ENCODE measurements around the gene DLGAP5.
A peak's percentile ranks its signal among the peaks of the same experiment; 100 is the strongest.

The DLGAP5 gene

GRCh38 chr14:55120571-55121495 is 70.6 kb downstream of the DLGAP5 start:
- Mint-ChIP-seq H3K27ac (peak overlapping the region; percentile 92), H3K9me3 (no peaks in the 10 kb centered on the region), H3K4me1 (ENCODE audit: low read depth) (peaks cover 93% of the 10 kb centered on the region), H3K36me3 (ENCODE audit: low read depth) (no peaks in the 10 kb centered on the region), H3K4me3 (no peak overlapping the region), H3K27me3 (no peaks in the 10 kb centered on the region)
- intact Hi-C loops (cut with micrococcal nuclease), result no loop called here

- Mint-ChIP-seq H3K27ac (peak overlapping the region; percentile 92), H3K4me3 (no peak overlapping the region), H3K36me3 (ENCODE audit: low read depth) (no peaks in the 10 kb centered on the region), H3K4me1 (ENCODE audit: low read depth) (peaks cover 87% of the 10 kb centered on the region), H3K9me3 (no peaks in the 10 kb centered on the region), H3K27me3 (no peaks in the 10 kb centered on the region)
- intact Hi-C loops (cut with micrococcal nuclease), result no loop called here
Measured at GRCh38 chr14:55118761-55119160, 72.6 kb downstream of the DLGAP5 start.

- Mint-ChIP-seq H3K4me3 (no peak overlapping the region), H3K27ac (peak overlapping the region; percentile 92), H3K9me3 (no peaks in the 10 kb centered on the region), H3K27me3 (no peaks in the 10 kb centered on the region), H3K36me3 (ENCODE audit: low read depth) (no peaks in the 10 kb centered on the region), H3K4me1 (ENCODE audit: low read depth) (peaks cover 86% of the 10 kb centered on the region)
- intact Hi-C loops (cut with micrococcal nuclease), result no loop called here
Measured at GRCh38 chr14:55117803-55118441, 73.5 kb downstream of the DLGAP5 start.

- Mint-ChIP-seq H3K4me3 (no peak overlapping the region), H3K27me3 (no peaks in the 10 kb centered on the region), H3K36me3 (ENCODE audit: low read depth) (no peaks in the 10 kb centered on the region), H3K4me1 (ENCODE audit: low read depth) (peaks cover 72% of the 10 kb centered on the region), H3K9me3 (no peaks in the 10 kb centered on the region), H3K27ac (peak overlapping the region; percentile 21)
- intact Hi-C loops (cut with micrococcal nuclease), result no loop called here
Measured at GRCh38 chr14:55116246-55117030, 74.9 kb downstream of the DLGAP5 start.

GRCh38 chr14:55115861-55116245 is 75.5 kb downstream of the DLGAP5 start:
- Mint-ChIP-seq H3K4me1 (ENCODE audit: low read depth) (peaks cover 66% of the 10 kb centered on the region), H3K27me3 (no peaks in the 10 kb centered on the region), H3K4me3 (no peak overlapping the region), H3K27ac (peak overlapping the region; percentile 27), H3K36me3 (ENCODE audit: low read depth) (no peaks in the 10 kb centered on the region), H3K9me3 (no peaks in the 10 kb centered on the region)
- intact Hi-C loops (cut with micrococcal nuclease), result no loop called here

- no peaks in the 10 kb centered on the region for H3K9me3 Mint-ChIP-seq
- intact Hi-C loops (cut with micrococcal nuclease), result no loop called here
- H3K4me1 Mint-ChIP-seq (ENCODE audit: low read depth), result peaks cover 62% of the 10 kb centered on the region
- H3K27me3 Mint-ChIP-seq, result no peaks in the 10 kb centered on the region
- H3K4me3 Mint-ChIP-seq, result no peak overlapping the region
- no peaks in the 10 kb centered on the region for H3K36me3 Mint-ChIP-seq (ENCODE audit: low read depth)
- H3K27ac Mint-ChIP-seq, result peak overlapping the region; percentile 27
Measured at GRCh38 chr14:55115460-55115859, 75.9 kb downstream of the DLGAP5 start.

GRCh38 chr14:55114720-55115119 is 76.7 kb downstream of the DLGAP5 start:
- H3K27ac Mint-ChIP-seq, result peak overlapping the region; percentile 25
- H3K4me3 Mint-ChIP-seq, result no peak overlapping the region
- peaks cover 54% of the 10 kb centered on the region for H3K4me1 Mint-ChIP-seq (ENCODE audit: low read depth)
- no peaks in the 10 kb centered on the region for H3K9me3 Mint-ChIP-seq
- intact Hi-C loops (cut with micrococcal nuclease), result no loop called here
- H3K27me3 Mint-ChIP-seq, result no peaks in the 10 kb centered on the region
- H3K36me3 Mint-ChIP-seq (ENCODE audit: low read depth), result no peaks in the 10 kb centered on the region

GRCh38 chr14:55111122-55111708 is 80.2 kb downstream of the DLGAP5 start:
- intact Hi-C loops (cut with micrococcal nuclease), result no loop called here
- Mint-ChIP-seq H3K9me3 (no peaks in the 10 kb centered on the region), H3K27me3 (no peaks in the 10 kb centered on the region), H3K4me3 (no peak overlapping the region), H3K36me3 (ENCODE audit: low read depth) (no peaks in the 10 kb centered on the region), H3K27ac (peak overlapping the region; percentile 33), H3K4me1 (ENCODE audit: low read depth) (peaks cover 46% of the 10 kb centered on the region)

GRCh38 chr14:55109836-55110235 is 81.5 kb downstream of the DLGAP5 start:
- intact Hi-C loops (cut with micrococcal nuclease), result loop anchor here (2.0 kb wide), 1 partner anchor 13 kb away; no protein-coding TSS in a partner anchor
- H3K27me3 Mint-ChIP-seq, result no peaks in the 10 kb centered on the region
- no peak overlapping the region for H3K4me3 Mint-ChIP-seq
- H3K9me3 Mint-ChIP-seq, result no peaks in the 10 kb centered on the region
- no peak overlapping the region for H3K27ac Mint-ChIP-seq
- peaks cover 8% of the 10 kb centered on the region for H3K36me3 Mint-ChIP-seq (ENCODE audit: low read depth)
- H3K4me1 Mint-ChIP-seq (ENCODE audit: low read depth), result peaks cover 38% of the 10 kb centered on the region

- peak overlapping the region; percentile 55 for H3K4me3 Mint-ChIP-seq
- intact Hi-C loops (cut with micrococcal nuclease), result loop anchor here (1.0 to 2.0 kb wide), 2 partner anchors 10 to 15 kb away; no protein-coding TSS in a partner anchor
- H3K27me3 Mint-ChIP-seq, result no peaks in the 10 kb centered on the region
- peaks cover 8% of the 10 kb centered on the region for H3K36me3 Mint-ChIP-seq (ENCODE audit: low read depth)
- H3K4me1 Mint-ChIP-seq (ENCODE audit: low read depth), result peaks cover 41% of the 10 kb centered on the region
- H3K9me3 Mint-ChIP-seq, result no peaks in the 10 kb centered on the region
- peak overlapping the region; percentile 99 for H3K27ac Mint-ChIP-seq
Measured at GRCh38 chr14:55107766-55108554, 83.4 kb downstream of the DLGAP5 start.

GRCh38 chr14:55105991-55106390 is 85.4 kb downstream of the DLGAP5 start:
- H3K36me3 Mint-ChIP-seq (ENCODE audit: low read depth), result peaks cover 8% of the 10 kb centered on the region
- intact Hi-C loops (cut with micrococcal nuclease), result no loop called here
- no peaks in the 10 kb centered on the region for H3K27me3 Mint-ChIP-seq
- no peaks in the 10 kb centered on the region for H3K9me3 Mint-ChIP-seq
- H3K27ac Mint-ChIP-seq, result no peak overlapping the region
- H3K4me1 Mint-ChIP-seq (ENCODE audit: low read depth), result peaks cover 56% of the 10 kb centered on the region
- H3K4me3 Mint-ChIP-seq, result no peak overlapping the region

- H3K36me3 Mint-ChIP-seq (ENCODE audit: low read depth), result peaks cover 8% of the 10 kb centered on the region
- H3K9me3 Mint-ChIP-seq, result no peaks in the 10 kb centered on the region
- no peaks in the 10 kb centered on the region for H3K27me3 Mint-ChIP-seq
- intact Hi-C loops (cut with micrococcal nuclease), result no loop called here
- peak overlapping the region; percentile 82 for H3K27ac Mint-ChIP-seq
- H3K4me1 Mint-ChIP-seq (ENCODE audit: low read depth), result peaks cover 69% of the 10 kb centered on the region
- H3K4me3 Mint-ChIP-seq, result no peak overlapping the region
Measured at GRCh38 chr14:55103971-55104954, 87.1 kb downstream of the DLGAP5 start.

All from dendritic cell treated with granulocyte-macrophage colony-stimulating factor and Interleukin-4, amounts not matched to agents 40 ng/mL and 50 ng/mL, for 4 days (primary cell).